HepG2 (cell line): Measurements from ENCODE around the gene HAX1. TPM values are rescaled to one million over a fixed set of nuclear protein-coding genes. Genes with fewer than 3 reads are reported as not detected.
A peak's percentile ranks its signal among the peaks of the same experiment; 100 is the strongest.

Experiments used
- BCL6 ChIP-seq: IDR thresholded peaks from 2 replicates; pipeline ENCODE4 v1.6.1; 2016; ENCODE audit warnings: missing genetic modification reagents, missing compliant biosample characterization
- CREB1 ChIP-seq, 2 experiments: fragments of 450-650 bp in 1 of 2; IDR thresholded peaks; 2 replicates each; pipeline ENCODE4 v1.6.1; 2016 to 2017; ENCODE audit warnings: control low read depth in 1 of 2, mild to moderate bottlenecking in 1 of 2, missing compliant biosample characterization in 1 of 2, missing genetic modification characterization in 1 of 2
- KAT8 ChIP-seq: IDR thresholded peaks from 2 replicates; pipeline ENCODE4 v1.6.1; 2016; ENCODE audit warnings: missing genetic modification reagents, missing compliant biosample characterization
- LCORL ChIP-seq, 2 experiments: fragments of 450-650 bp in 1 of 2; sonication (generic) in 1 of 2; formaldehyde crosslinking in 1 of 2; IDR thresholded peaks; 2 replicates each; pipeline versions ENCODE4 v1.5.0 to v1.6.1; 2017 to 2020; ENCODE audit warnings: antibody characterized with exemption in 1 of 2, missing genetic modification reagents in 1 of 2
- MAFG ChIP-seq: sonication (generic); formaldehyde crosslinking; IDR thresholded peaks from 2 replicates; pipeline ENCODE4 v1.5.1; 2020; ENCODE audit warnings: mild to moderate bottlenecking, missing genetic modification reagents
- MIXL1 ChIP-seq: IDR thresholded peaks from 2 replicates; pipeline ENCODE4 v1.6.1; 2016
- SIX1 ChIP-seq: sonication (generic); formaldehyde crosslinking; IDR thresholded peaks from 2 replicates; pipeline ENCODE4 v1.4.0; 2020; ENCODE audit warnings: missing genetic modification reagents, borderline replicate concordance
- SOX6 ChIP-seq, 2 experiments: fragments of 450-650 bp in 1 of 2; sonication (generic) in 1 of 2; formaldehyde crosslinking in 1 of 2; IDR thresholded peaks; 2 replicates each; pipeline versions ENCODE4 v1.4.0 to v1.6.1; 2017 to 2020; ENCODE audit warnings: antibody characterized with exemption in 1 of 2, mild to moderate bottlenecking in 1 of 2, missing genetic modification reagents in 1 of 2
- ZNF556 ChIP-seq: sonication (generic); formaldehyde crosslinking; IDR thresholded peaks from 2 replicates; pipeline ENCODE4 v1.4.0; 2020; ENCODE audit warnings: mild to moderate bottlenecking, missing genetic modification reagents, borderline replicate concordance
- ZSCAN12 ChIP-seq: sonication (generic); formaldehyde crosslinking; IDR thresholded peaks from 2 replicates; pipeline ENCODE4 v1.9.0; 2021; ENCODE audit warnings: mild to moderate bottlenecking, missing genetic modification reagents
- polyA plus RNA-seq, 8 experiments: library from polyadenylated mRNA; depleted of rRNA in 3 of 8; stranded (reverse) in 7 of 8; unstranded in 1 of 8; fragments of >200 nt; fragmentation: Illumina TruSeq in 4 of 8; extraction: Trizol in 4 of 8; gene quantifications; 2 replicates each; pipeline versions ENCODE4 v1.2.1 to v1.2.3, GENCODE V29; 2011 to 2016; ENCODE audit warnings: low read depth in 4 of 8, missing spikeins in 1 of 8, mixed read lengths in 1 of 8; ENCODE audit not compliant: insufficient read depth in 1 of 8
- total RNA-seq, 5 experiments: library from RNA; depleted of rRNA; stranded (reverse); fragments of >200 nt; fragmentation: Illumina TruSeq; extraction: Trizol; gene quantifications; 2 replicates each; pipeline ENCODE4 v1.2.3, GENCODE V29; 2016; ENCODE audit warnings: low read depth in 1 of 5
- TF ChIP-seq, protein P1 (sequence below): sonication (generic); formaldehyde crosslinking; IDR thresholded peaks from one replicate; pipeline ENCODE4 v1.5.1; 2020; ENCODE audit warnings: mild to moderate bottlenecking, missing genetic modification reagents; ENCODE audit errors: not compliant biosample characterization
- TF ChIP-seq, protein P2 (sequence below): sonication (generic); formaldehyde crosslinking; conservative IDR thresholded peaks from 2 replicates; pipeline ENCODE4 v1.4.0; 2020; ENCODE audit warnings: mild to moderate bottlenecking, missing genetic modification reagents, moderate library complexity
- TF ChIP-seq, protein P3 (sequence below): IDR thresholded peaks from 2 replicates; pipeline ENCODE4 v1.6.1; 2016; ENCODE audit warnings: mild to moderate bottlenecking
- TF ChIP-seq, protein P4 (sequence below): sonication (generic); formaldehyde crosslinking; IDR thresholded peaks from 2 replicates; pipeline ENCODE4 v1.4.0; 2020; ENCODE audit warnings: missing genetic modification reagents, borderline replicate concordance

Gene HAX1
- total and polyA plus RNA-seq, 2 of the 13 experiments (the other 11 are each of a cell fraction or from before 2014, with no cell fraction given), result 89.2 to 128 TPM

DNA sequence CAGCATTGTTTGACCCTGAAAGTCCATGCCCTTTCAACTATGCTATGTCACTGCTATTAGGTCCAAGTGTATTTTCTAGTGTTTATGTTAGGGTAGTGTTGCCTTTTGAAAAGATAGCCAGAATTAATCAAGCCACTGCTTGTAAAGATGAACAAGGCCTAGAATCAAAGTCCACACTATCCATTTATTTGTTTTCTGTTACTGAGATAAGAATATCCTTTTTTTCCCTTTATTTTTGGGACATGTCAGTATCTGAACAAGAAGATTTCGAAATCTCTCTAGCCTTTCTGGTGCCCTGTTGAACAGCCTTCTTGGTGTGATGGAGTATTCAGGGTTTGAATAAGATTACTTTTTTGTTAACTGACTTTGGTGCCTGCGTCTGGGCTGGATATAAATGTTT, 35.0 kb upstream of the HAX1 start (continued):
- TF ChIP-seq SOX6 (IDR thresholded peaks at IDR 0.05) (no peak), SOX6 (CRISPR knock-in tag; IDR thresholded peaks at IDR 0.05) (peak; percentile 92), CREB1 (IDR thresholded peaks at IDR 0.05) (no peak), CREB1 (CRISPR knock-in tag; IDR thresholded peaks at IDR 0.05) (peak; percentile 67), SIX1 (CRISPR knock-in tag) (peak; percentile 81; the same call in 1 of the 2 replicates), BCL6 (CRISPR knock-in tag) (peak; percentile 67), KAT8 (CRISPR knock-in tag) (peak; percentile 73), ZNF556 (CRISPR knock-in tag) (no peak), ZSCAN12 (CRISPR knock-in tag) (no peak), MAFG (CRISPR knock-in tag) (no peak), MIXL1 (CRISPR knock-in tag) (peak; percentile 96), LCORL (IDR thresholded peaks at IDR 0.05) (0 out of 2 replicates have a peak, but pooled peaks have one; percentile 36), LCORL (CRISPR knock-in tag; IDR thresholded peaks at IDR 0.05) (peak; percentile 57; the same call in 1 of the 2 replicates)
- TF ChIP-seq, protein P1, sequence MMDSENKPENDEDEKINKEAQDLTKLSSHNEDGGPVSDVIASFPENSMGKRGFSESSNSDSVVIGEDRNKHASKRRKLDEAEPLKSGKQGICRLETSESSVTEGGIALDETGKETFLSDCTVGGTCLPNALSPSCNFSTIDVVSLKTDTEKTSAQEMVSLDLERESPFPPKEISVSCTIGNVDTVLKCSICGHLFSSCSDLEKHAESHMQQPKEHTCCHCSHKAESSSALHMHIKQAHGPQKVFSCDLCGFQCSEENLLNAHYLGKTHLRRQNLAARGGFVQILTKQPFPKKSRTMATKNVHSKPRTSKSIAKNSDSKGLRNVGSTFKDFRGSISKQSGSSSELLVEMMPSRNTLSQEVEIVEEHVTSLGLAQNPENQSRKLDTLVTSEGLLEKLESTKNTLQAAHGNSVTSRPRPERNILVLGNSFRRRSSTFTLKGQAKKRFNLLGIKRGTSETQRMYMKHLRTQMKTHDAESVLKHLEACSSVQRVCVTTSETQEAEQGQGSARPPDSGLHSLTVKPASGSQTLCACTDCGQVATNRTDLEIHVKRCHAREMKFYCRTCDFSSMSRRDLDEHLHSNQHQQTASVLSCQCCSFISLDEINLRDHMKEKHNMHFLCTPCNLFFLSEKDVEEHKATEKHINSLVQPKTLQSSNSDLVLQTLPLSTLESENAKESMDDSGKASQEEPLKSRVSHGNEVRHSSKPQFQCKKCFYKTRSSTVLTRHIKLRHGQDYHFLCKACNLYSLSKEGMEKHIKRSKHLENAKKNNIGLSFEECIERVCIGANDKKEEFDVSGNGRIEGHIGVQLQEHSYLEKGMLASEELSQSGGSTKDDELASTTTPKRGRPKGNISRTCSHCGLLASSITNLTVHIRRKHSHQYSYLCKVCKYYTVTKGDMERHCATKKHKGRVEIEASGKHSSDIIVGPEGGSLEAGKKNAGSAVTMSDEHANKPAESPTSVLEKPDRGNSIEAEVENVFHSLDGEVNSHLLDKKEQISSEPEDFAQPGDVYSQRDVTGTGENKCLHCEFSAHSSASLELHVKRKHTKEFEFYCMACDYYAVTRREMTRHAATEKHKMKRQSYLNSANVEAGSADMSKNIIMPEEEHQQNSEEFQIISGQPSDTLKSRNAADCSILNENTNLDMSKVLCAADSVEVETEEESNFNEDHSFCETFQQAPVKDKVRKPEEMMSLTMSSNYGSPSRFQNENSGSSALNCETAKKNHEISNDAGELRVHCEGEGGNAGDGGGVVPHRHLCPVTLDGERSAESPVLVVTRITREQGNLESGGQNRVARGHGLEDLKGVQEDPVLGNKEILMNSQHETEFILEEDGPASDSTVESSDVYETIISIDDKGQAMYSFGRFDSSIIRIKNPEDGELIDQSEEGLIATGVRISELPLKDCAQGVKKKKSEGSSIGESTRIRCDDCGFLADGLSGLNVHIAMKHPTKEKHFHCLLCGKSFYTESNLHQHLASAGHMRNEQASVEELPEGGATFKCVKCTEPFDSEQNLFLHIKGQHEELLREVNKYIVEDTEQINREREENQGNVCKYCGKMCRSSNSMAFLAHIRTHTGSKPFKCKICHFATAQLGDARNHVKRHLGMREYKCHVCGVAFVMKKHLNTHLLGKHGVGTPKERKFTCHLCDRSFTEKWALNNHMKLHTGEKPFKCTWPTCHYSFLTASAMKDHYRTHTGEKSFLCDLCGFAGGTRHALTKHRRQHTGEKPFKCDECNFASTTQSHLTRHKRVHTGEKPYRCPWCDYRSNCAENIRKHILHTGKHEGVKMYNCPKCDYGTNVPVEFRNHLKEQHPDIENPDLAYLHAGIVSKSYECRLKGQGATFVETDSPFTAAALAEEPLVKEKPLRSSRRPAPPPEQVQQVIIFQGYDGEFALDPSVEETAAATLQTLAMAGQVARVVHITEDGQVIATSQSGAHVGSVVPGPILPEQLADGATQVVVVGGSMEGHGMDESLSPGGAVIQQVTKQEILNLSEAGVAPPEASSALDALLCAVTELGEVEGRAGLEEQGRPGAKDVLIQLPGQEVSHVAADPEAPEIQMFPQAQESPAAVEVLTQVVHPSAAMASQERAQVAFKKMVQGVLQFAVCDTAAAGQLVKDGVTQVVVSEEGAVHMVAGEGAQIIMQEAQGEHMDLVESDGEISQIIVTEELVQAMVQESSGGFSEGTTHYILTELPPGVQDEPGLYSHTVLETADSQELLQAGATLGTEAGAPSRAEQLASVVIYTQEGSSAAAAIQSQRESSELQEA, result no peak
- TF ChIP-seq, protein P2, sequence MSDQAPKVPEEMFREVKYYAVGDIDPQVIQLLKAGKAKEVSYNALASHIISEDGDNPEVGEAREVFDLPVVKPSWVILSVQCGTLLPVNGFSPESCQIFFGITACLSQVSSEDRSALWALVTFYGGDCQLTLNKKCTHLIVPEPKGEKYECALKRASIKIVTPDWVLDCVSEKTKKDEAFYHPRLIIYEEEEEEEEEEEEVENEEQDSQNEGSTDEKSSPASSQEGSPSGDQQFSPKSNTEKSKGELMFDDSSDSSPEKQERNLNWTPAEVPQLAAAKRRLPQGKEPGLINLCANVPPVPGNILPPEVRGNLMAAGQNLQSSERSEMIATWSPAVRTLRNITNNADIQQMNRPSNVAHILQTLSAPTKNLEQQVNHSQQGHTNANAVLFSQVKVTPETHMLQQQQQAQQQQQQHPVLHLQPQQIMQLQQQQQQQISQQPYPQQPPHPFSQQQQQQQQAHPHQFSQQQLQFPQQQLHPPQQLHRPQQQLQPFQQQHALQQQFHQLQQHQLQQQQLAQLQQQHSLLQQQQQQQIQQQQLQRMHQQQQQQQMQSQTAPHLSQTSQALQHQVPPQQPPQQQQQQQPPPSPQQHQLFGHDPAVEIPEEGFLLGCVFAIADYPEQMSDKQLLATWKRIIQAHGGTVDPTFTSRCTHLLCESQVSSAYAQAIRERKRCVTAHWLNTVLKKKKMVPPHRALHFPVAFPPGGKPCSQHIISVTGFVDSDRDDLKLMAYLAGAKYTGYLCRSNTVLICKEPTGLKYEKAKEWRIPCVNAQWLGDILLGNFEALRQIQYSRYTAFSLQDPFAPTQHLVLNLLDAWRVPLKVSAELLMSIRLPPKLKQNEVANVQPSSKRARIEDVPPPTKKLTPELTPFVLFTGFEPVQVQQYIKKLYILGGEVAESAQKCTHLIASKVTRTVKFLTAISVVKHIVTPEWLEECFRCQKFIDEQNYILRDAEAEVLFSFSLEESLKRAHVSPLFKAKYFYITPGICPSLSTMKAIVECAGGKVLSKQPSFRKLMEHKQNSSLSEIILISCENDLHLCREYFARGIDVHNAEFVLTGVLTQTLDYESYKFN (CRISPR knock-in tag), result peak; percentile 96
- TF ChIP-seq, protein P3, sequence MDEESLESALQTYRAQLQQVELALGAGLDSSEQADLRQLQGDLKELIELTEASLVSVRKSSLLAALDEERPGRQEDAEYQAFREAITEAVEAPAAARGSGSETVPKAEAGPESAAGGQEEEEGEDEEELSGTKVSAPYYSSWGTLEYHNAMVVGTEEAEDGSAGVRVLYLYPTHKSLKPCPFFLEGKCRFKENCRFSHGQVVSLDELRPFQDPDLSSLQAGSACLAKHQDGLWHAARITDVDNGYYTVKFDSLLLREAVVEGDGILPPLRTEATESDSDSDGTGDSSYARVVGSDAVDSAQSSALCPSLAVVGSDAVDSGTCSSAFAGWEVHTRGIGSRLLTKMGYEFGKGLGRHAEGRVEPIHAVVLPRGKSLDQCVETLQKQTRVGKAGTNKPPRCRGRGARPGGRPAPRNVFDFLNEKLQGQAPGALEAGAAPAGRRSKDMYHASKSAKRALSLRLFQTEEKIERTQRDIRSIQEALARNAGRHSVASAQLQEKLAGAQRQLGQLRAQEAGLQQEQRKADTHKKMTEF (CRISPR knock-in tag), result peak; percentile 40; the same call in 1 of the 2 replicates
- TF ChIP-seq, protein P4, sequence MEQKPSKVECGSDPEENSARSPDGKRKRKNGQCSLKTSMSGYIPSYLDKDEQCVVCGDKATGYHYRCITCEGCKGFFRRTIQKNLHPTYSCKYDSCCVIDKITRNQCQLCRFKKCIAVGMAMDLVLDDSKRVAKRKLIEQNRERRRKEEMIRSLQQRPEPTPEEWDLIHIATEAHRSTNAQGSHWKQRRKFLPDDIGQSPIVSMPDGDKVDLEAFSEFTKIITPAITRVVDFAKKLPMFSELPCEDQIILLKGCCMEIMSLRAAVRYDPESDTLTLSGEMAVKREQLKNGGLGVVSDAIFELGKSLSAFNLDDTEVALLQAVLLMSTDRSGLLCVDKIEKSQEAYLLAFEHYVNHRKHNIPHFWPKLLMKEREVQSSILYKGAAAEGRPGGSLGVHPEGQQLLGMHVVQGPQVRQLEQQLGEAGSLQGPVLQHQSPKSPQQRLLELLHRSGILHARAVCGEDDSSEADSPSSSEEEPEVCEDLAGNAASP (CRISPR knock-in tag), result peak; percentile 67; the same call in 1 of the 2 replicates
